HepG2 (cell line): ENCODE results near the gene SMIM10L2A. TPM values are rescaled to one million over a fixed set of nuclear protein-coding genes. Genes with fewer than 3 reads are reported as not detected.

Source experiments
- ATAC-seq: fragments of 200-7000 bp; cut with Tn5 transposase; 3 replicates; pipeline ENCODE4 v1.9.1; 2020; ENCODE audit warnings: mild to moderate bottlenecking, moderate library complexity
- BruUV-seq: library from RNA; stranded (reverse); fragments of 400-500 nt; replicated peaks from 2 replicates; lab custom pipeline; 2021; lab: Mats Ljungman, UMichigan
- CTCF ChIA-PET: fragments of 300-600 bp; formaldehyde crosslinking; extraction: SDS; loops from one replicate; lab custom pipeline; 2021; ENCODE audit warnings: low total read pairs, inconsistent platforms, low intra/inter-chr PET ratio; lab: Yijun Ruan, JAX
- POLR2A ChIA-PET: fragments of 350-600 bp; sonication (Branson Sonifier 250); formaldehyde crosslinking; loops from one replicate; lab custom pipeline; 2020; ENCODE audit warnings: antibody characterized with exemption, inconsistent platforms; lab: Yijun Ruan, JAX
- DNase-seq: peaks from one replicate; pipeline ENCODE4 v3.0.0-alpha.2; 2015; ENCODE audit warnings: low spot score
- FAIRE-seq: peaks from 3 replicates; lab custom pipeline; 2011; peaks lifted over from hg19 to GRCh38; lab: Jason Lieb, UNC
- H2AFZ ChIP-seq: one replicate; pipeline ENCODE4 v1.6.1; 2011; ENCODE audit warnings: low read length, inconsistent platforms
- H3K27ac ChIP-seq: fragments of 300-600 bp; 3 replicates; pipeline ENCODE4 v1.8.0; 2011; ENCODE audit warnings: mixed run types, mild to moderate bottlenecking, mixed read lengths, low read length, inconsistent platforms; ENCODE audit not compliant: insufficient read depth; ENCODE audit errors: extremely low read length
- H3K27me3 ChIP-seq, 2 experiments: fragments of 200-600 bp in 1 of 2; 2 replicates in 1 of 2; 3 replicates in 1 of 2; pipeline versions ENCODE4 v1.6.0 to v1.8.0; 2011; ENCODE audit warnings: low read length in 2 of 2, mild to moderate bottlenecking in 2 of 2, moderate library complexity in 2 of 2, inconsistent platforms in 1 of 2; ENCODE audit not compliant: insufficient read depth in 2 of 2, control insufficient read depth in 1 of 2
- H3K36me3 ChIP-seq, 2 experiments: fragments of 200-600 bp in 1 of 2; replicated peaks in 1 of 2; 2 replicates in 1 of 2; 3 replicates in 1 of 2; pipeline versions ENCODE4 v1.5.1 to v1.8.0; 2011; ENCODE audit warnings: low read length in 2 of 2, inconsistent platforms in 1 of 2; ENCODE audit not compliant: insufficient read depth in 2 of 2, control insufficient read depth in 1 of 2
- H3K4me1 ChIP-seq: 2 replicates; pipeline ENCODE4 v1.5.1; 2012; ENCODE audit warnings: low read length, inconsistent platforms; ENCODE audit not compliant: insufficient read depth
- H3K4me2 ChIP-seq: 2 replicates; pipeline ENCODE4 v1.6.0; 2011; ENCODE audit warnings: low read depth, low read length, inconsistent platforms
- H3K4me3 ChIP-seq, 3 experiments: fragments of 200-600 bp in 1 of 3; sonication (generic), shearing (Covaris generic) in 1 of 3; replicated peaks in 1 of 3; 2 replicates each; pipeline ENCODE4 v1.5.1; 2011 to 2016; ENCODE audit warnings: low read length in 3 of 3, inconsistent platforms in 2 of 3, low read depth in 2 of 3, mild to moderate bottlenecking in 2 of 3, control low read depth in 1 of 3, mixed read lengths in 1 of 3; ENCODE audit not compliant: insufficient read depth in 1 of 3
- H3K79me2 ChIP-seq: one replicate; pipeline ENCODE4 v1.6.1; 2011; ENCODE audit warnings: low read length, inconsistent platforms; ENCODE audit not compliant: insufficient read depth
- H3K9ac ChIP-seq: 2 replicates; pipeline ENCODE4 v1.6.0; 2011; ENCODE audit warnings: mild to moderate bottlenecking, low read depth, low read length, inconsistent platforms; ENCODE audit not compliant: insufficient read depth
- H3K9me3 ChIP-seq: 2 replicates; pipeline ENCODE4 v1.5.1; 2012; ENCODE audit warnings: mild to moderate bottlenecking, low read length
- H4K20me1 ChIP-seq: 2 replicates; pipeline ENCODE4 v1.6.0; 2011; ENCODE audit warnings: inconsistent platforms, mild to moderate bottlenecking, low read length, moderate library complexity; ENCODE audit not compliant: insufficient read depth
- HOXA5 ChIP-seq: sonication (generic); formaldehyde crosslinking; IDR thresholded peaks from 2 replicates; pipeline ENCODE4 v1.4.0; 2020; ENCODE audit warnings: missing genetic modification reagents
- ZNF7 ChIP-seq: IDR thresholded peaks from 2 replicates; pipeline ENCODE4 v1.6.1; 2016; ENCODE audit warnings: missing biosample characterization, missing genetic modification reagents
- WGBS: methylation state at CpG from one replicate; pipeline ENCODE4 v1.1.6; 2017; ENCODE audit warnings: low lambda C conversion rate; 5-methylcytosine and 5-hydroxymethylcytosine counted together
- in situ Hi-C: cut with HindIII; loops from 2 replicates; pipeline ENCODE4 v1.10.0; 2017; ENCODE audit warnings: low pct_unique_long_range_greater_than_20kb; ENCODE audit not compliant: extremely low pct_ligation_motif_present
- intact Hi-C: fragments of 100-400 bp; cut with micrococcal nuclease; formaldehyde crosslinking; loops from one replicate; pipeline ENCODE4 v1.10.0; 2022; ENCODE audit not compliant: unreplicated experiment
- polyA plus RNA-seq, 8 experiments: library from polyadenylated mRNA; depleted of rRNA in 3 of 8; stranded (reverse) in 7 of 8; unstranded in 1 of 8; fragments of >200 nt; fragmentation: Illumina TruSeq in 4 of 8; extraction: Trizol in 4 of 8; gene quantifications; 2 replicates each; pipeline versions ENCODE4 v1.2.1 to v1.2.3, GENCODE V29; 2011 to 2016; ENCODE audit warnings: low read depth in 4 of 8, missing spikeins in 1 of 8, mixed read lengths in 1 of 8; ENCODE audit not compliant: insufficient read depth in 1 of 8
- total RNA-seq, 5 experiments: library from RNA; depleted of rRNA; stranded (reverse); fragments of >200 nt; fragmentation: Illumina TruSeq; extraction: Trizol; gene quantifications; 2 replicates each; pipeline ENCODE4 v1.2.3, GENCODE V29; 2016; ENCODE audit warnings: low read depth in 1 of 5
- TF ChIP-seq, protein P1 (sequence below): sonication (generic); formaldehyde crosslinking; IDR thresholded peaks from 2 replicates; pipeline ENCODE4 v1.8.0; 2023; ENCODE audit warnings: mild to moderate bottlenecking, missing genetic modification reagents
- TF ChIP-seq, protein P2 (sequence below): sonication (generic); formaldehyde crosslinking; IDR thresholded peaks from 2 replicates; pipeline ENCODE4 v1.8.0; 2022; ENCODE audit warnings: mild to moderate bottlenecking, missing genetic modification reagents
- TF ChIP-seq, protein P3 (sequence below): sonication (generic); formaldehyde crosslinking; IDR thresholded peaks from 2 replicates; pipeline ENCODE4 v1.4.0; 2020; ENCODE audit warnings: mild to moderate bottlenecking, missing genetic modification reagents
- TF ChIP-seq, protein P4 (sequence below): sonication (generic); formaldehyde crosslinking; IDR thresholded peaks from 2 replicates; pipeline ENCODE4 v1.4.0; 2020; ENCODE audit warnings: mild to moderate bottlenecking, missing genetic modification reagents, borderline replicate concordance

Gene SMIM10L2A
- total and polyA plus RNA-seq, 2 of the 13 experiments (the other 11 are each of a cell fraction or from before 2014, with no cell fraction given) = not detected

DNA sequence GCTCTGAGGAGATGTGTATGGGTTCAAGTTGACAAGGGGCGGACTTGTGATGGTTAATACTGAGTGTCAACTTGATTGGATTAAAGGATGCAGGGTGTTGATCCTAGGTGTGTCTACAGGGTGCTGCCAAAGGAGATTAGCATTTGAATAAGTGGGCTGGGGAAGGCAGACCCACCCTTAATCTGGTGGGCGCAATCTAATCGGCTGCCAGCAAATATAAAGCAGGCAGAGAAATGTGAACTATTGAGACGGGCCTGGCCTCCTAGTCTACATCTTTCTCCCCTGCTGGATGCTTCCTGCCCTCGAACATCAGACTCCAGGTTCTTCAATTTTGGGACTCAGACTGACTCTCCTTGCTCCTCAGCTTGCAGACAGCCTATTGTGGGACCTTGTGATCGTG, 26.7 kb upstream of the SMIM10L2A start:
- FAIRE-seq = no peak
- in situ Hi-C loops = no loop called here

DNA sequence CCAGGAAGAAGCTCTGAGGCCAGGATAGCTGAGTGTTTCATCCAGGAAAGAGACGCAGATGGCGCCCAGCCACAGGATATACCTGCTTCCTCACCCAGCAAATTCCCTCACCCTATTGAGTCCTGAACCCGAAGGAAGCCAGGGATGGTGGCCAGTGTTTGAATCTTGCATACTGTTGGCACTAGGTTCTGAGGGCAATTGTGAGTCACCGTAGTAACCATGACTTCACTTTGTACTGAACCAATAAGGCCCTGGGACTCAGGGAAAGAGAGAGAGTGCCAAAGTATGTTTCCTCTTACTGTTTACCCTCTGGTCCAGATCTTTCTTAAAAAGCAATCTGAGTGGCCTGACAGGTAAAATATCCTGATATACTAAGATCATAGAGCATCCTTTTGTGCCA, 25.6 kb upstream of the SMIM10L2A start:
- H3K79me2 ChIP-seq = no peaks in the 10 kb centered on the region
- no peaks in the 10 kb centered on the region for H3K36me3 ChIP-seq
- ATAC-seq = no peak
- no peak overlapping the region for H3K9ac ChIP-seq
- H3K27me3 ChIP-seq = no peaks in the 10 kb centered on the region
- ChIA-PET POLR2A (no interaction called here), CTCF (no interaction called here)
- TF ChIP-seq, protein P1, sequence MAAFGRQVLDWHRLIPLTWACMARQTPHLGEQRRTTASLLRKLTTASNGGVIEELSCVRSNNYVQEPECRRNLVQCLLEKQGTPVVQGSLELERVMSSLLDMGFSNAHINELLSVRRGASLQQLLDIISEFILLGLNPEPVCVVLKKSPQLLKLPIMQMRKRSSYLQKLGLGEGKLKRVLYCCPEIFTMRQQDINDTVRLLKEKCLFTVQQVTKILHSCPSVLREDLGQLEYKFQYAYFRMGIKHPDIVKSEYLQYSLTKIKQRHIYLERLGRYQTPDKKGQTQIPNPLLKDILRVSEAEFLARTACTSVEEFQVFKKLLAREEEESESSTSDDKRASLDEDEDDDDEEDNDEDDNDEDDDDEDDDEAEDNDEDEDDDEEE (CRISPR knock-in tag) = no peak
- no peak for TF ChIP-seq HOXA5
- TF ChIP-seq, protein P2, sequence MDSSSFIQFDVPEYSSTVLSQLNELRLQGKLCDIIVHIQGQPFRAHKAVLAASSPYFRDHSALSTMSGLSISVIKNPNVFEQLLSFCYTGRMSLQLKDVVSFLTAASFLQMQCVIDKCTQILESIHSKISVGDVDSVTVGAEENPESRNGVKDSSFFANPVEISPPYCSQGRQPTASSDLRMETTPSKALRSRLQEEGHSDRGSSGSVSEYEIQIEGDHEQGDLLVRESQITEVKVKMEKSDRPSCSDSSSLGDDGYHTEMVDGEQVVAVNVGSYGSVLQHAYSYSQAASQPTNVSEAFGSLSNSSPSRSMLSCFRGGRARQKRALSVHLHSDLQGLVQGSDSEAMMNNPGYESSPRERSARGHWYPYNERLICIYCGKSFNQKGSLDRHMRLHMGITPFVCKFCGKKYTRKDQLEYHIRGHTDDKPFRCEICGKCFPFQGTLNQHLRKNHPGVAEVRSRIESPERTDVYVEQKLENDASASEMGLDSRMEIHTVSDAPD (CRISPR knock-in tag) = no peak
- no peak for TF ChIP-seq ZNF7 (CRISPR knock-in tag)
- TF ChIP-seq, protein P3, sequence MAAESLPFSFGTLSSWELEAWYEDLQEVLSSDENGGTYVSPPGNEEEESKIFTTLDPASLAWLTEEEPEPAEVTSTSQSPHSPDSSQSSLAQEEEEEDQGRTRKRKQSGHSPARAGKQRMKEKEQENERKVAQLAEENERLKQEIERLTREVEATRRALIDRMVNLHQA (CRISPR knock-in tag) = no peak
- H3K4me3 ChIP-seq = no peak overlapping the region
- no peaks in the 10 kb centered on the region for H4K20me1 ChIP-seq
- in situ Hi-C loops (no loop called here), intact Hi-C loops (no loop called here)
- H2AFZ ChIP-seq = no peak overlapping the region
- no peak overlapping the region for H3K27ac ChIP-seq
- H3K4me1 ChIP-seq = no peaks in the 10 kb centered on the region
- 75% methylated on average over 3 of the region's 4 CpGs for WGBS
- H3K9me3 ChIP-seq = no peaks in the 10 kb centered on the region
- H3K4me2 ChIP-seq = no peak overlapping the region
- BruUV-seq = no TSS peak
- FAIRE-seq = no peak
- DNase-seq = no peak

More for the DNA sequence above, 26.7 kb upstream of the SMIM10L2A start:
- Histone ChIP-seq H3K36me3 (no peaks in the 10 kb centered on the region), H3K27ac (no peak overlapping the region), H4K20me1 (no peaks in the 10 kb centered on the region), H3K9me3 (no peaks in the 10 kb centered on the region), H2AFZ (no peak overlapping the region), H3K4me1 (no peaks in the 10 kb centered on the region), H3K4me2 (no peak overlapping the region), H3K4me3 (no peak overlapping the region), H3K9ac (no peak overlapping the region), H3K27me3 (no peaks in the 10 kb centered on the region), H3K79me2 (no peaks in the 10 kb centered on the region)
- no TSS peak for BruUV-seq
- 9% methylated on average over 2 of the region's 6 CpGs for WGBS
- intact Hi-C loops = no loop called here
- ATAC-seq = no peak
- TF ChIP-seq, protein P4, sequence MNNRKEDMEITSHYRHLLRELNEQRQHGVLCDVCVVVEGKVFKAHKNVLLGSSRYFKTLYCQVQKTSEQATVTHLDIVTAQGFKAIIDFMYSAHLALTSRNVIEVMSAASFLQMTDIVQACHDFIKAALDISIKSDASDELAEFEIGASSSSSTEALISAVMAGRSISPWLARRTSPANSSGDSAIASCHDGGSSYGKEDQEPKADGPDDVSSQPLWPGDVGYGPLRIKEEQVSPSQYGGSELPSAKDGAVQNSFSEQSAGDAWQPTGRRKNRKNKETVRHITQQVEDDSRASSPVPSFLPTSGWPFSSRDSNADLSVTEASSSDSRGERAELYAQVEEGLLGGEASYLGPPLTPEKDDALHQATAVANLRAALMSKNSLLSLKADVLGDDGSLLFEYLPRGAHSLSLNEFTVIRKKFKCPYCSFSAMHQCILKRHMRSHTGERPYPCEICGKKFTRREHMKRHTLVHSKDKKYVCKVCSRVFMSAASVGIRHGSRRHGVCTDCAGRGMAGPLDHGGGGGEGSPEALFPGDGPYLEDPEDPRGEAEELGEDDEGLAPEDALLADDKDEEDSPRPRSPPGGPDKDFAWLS (CRISPR knock-in tag) = no peak
- no peak for DNase-seq
- ChIA-PET POLR2A (no interaction called here), CTCF (no interaction called here)
